ENCODE measurements around the gene PFDN6. TPM values are rescaled to one million over a fixed set of nuclear protein-coding genes. Genes with fewer than 3 reads are reported as not detected.
A peak's percentile ranks its signal among the peaks of the same experiment; 100 is the strongest.

Gene PFDN6
- total and polyA plus RNA-seq, 10 of the 15 experiments (the other 5 are each of a cell fraction or from before 2014, with no cell fraction given), result 3.1 to 168 (median 82.6) TPM

DNA sequence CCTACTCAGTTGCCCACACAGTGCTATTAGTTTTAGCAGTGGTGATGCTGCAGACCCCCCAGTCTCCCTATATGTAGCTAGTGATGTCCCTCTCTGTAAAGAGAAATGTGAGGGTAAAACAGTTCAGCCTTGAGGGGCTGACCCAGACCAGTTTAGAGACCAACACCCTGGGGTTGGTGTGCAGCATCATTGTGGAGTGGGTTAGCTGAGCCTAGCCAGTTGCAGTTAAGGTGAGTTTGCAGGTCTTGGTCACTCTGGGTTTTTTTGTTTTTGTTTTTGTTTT is 12.9 kb upstream of the PFDN6 start (continued):
- TF ChIP-seq, protein P1, sequence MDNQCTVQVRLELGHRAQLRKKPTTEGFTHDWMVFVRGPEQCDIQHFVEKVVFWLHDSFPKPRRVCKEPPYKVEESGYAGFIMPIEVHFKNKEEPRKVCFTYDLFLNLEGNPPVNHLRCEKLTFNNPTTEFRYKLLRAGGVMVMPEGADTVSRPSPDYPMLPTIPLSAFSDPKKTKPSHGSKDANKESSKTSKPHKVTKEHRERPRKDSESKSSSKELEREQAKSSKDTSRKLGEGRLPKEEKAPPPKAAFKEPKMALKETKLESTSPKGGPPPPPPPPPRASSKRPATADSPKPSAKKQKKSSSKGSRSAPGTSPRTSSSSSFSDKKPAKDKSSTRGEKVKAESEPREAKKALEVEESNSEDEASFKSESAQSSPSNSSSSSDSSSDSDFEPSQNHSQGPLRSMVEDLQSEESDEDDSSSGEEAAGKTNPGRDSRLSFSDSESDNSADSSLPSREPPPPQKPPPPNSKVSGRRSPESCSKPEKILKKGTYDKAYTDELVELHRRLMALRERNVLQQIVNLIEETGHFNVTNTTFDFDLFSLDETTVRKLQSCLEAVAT (IDR thresholded peaks at IDR 0.05), result no peak

DNA sequence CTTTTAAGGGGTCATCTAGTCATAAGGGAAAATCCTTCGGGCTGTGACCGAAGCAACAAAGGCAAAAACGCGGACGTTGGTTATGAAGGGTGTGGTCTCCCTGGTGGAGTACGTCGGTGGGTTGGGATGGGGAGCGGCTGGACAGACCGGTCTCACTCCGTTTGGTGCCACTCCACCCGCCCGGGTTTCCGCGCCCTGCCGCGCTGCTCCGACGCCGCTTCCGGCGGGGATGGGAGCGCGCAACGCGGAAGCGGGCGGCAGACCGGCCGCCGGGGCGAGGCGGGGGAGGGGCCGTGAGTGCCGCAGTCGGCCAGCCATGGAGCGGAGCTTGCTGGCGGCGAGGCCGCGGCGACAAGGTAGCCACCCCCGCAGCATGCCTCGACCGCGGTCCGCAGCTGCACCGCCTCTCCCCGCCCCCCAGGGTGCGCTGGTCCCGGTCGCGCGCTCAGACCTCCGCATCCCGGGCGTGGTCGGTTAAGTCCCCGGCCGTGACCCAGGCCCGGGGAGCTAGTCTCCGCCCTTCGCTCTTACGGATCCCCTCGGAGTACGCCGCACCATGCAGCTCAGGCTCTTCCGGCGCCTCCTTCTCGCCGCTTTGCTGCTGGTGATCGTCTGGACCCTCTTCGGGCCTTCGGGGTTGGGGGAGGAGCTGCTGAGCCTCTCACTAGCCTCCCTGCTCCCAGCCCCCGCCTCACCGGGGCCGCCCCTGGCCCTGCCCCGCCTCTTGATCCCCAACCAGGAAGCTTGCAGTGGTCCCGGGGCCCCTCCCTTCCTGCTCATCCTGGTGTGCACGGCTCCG is 12.3 kb upstream of the PFDN6 start, which contains the start of gene B3GALT4:
TSS of gene B3GALT4 (plus strand) at position 260 of the 799 bp plus-strand sequence. CDS start at position 557, 297 bp downstream.
- Histone ChIP-seq H3K27me3 (replicated peaks in 1 of 2; ENCODE audit: control insufficient read depth in 2 of 2, insufficient read depth in 2 of 2, low read length in 1 of 2) (no peaks in the 10 kb centered on the region), H4K20me1 (ENCODE audit: control insufficient read depth, insufficient read depth) (peaks cover 6% of the 10 kb centered on the region), H3K4me3 (peak within 1 kb of the TSS; percentile 87), H3K36me3 (ENCODE audit: control insufficient read depth in 2 of 2, insufficient read depth in 2 of 2, low read length in 1 of 2) (peaks cover 22 to 25% of the 10 kb centered on the region in 2 experiments), H3K4me1 (ENCODE audit: control insufficient read depth, insufficient read depth, low read length) (peaks cover 22% of the 10 kb centered on the region), H3K9ac (ENCODE audit: control insufficient read depth, insufficient read depth, low read length) (peak within 1 kb of the TSS; percentile 88), H3K9me3 (replicated peaks; ENCODE audit: control insufficient read depth, insufficient read depth, low read length) (no peaks in the 10 kb centered on the region), H3K27ac (ENCODE audit: control insufficient read depth, insufficient read depth) (peak within 1 kb of the TSS; percentile 86), H3K4me2 (ENCODE audit: control insufficient read depth, insufficient read depth) (peak within 1 kb of the TSS; percentile 83), H2AFZ (ENCODE audit: control insufficient read depth, low read depth, low read length) (peak within 1 kb of the TSS; percentile 71), H3K79me2 (ENCODE audit: control insufficient read depth, insufficient read depth, low read length) (peaks cover 53% of the 10 kb centered on the region)
- in situ Hi-C loops (cut with MboI) (no loop called here), intact Hi-C loops (cut with micrococcal nuclease; ENCODE audit: unreplicated experiment) (loop anchor here (1.0 to 5.0 kb wide), 5 partner anchors 12 to 115 kb away; partner anchors contain the start of genes KIFC1, PFDN6, TAPBP and WDR46)
- WGBS (ENCODE audit: insufficient coverage, insufficient replicate concordance, low lambda C conversion rate, missing lambda C conversion rate), result under 1% methylated on average over 68 of the region's 80 CpGs
- RAD21 ChIA-PET (ENCODE audit: unreplicated experiment), result interaction anchor here (0.6 to 2.4 kb wide), 12 partner anchors 12 to 148 kb away, joined by 3 to 14 read pairs (median 7); partner anchors contain the start of genes PFDN6, RGL2, WDR46 and ZBTB22
- no TSS peak for BruUV-seq (replicated peaks)
- DNase-seq (ENCODE audit: low read depth, low spot score), result peak; percentile 49
- POLR2A ChIA-PET, result interaction anchor here (0.7 to 3.9 kb wide), 15 partner anchors 10 to 306 kb away, joined by 3 to 38 read pairs (median 7); partner anchors contain the start of genes PFDN6, RGL2, SYNGAP1 and TAPBP
- SMC1A ChIA-PET (ENCODE audit: uncharacterized antibody, unreplicated experiment), result interaction anchor here (0.7 to 3.6 kb wide), 13 partner anchors 8 to 154 kb away, joined by 3 to 25 read pairs (median 4); partner anchors contain the start of genes CUTA, PFDN6, RGL2 and WDR46
- CTCF ChIA-PET, result interaction anchor here (0.9 to 3.9 kb wide), 10 partner anchors 11 to 148 kb away, joined by 3 to 30 read pairs (median 6); partner anchors contain the start of genes PFDN6, RGL2, WDR46 and ZBTB22
- FAIRE-seq, result no peak
- peak; percentile 75 for ATAC-seq
- TF ChIP-seq FOS (IDR thresholded peaks at IDR 0.05; ENCODE audit: borderline replicate concordance, extremely low read depth, insufficient read length), result no peak
- TF ChIP-seq, protein P2, sequence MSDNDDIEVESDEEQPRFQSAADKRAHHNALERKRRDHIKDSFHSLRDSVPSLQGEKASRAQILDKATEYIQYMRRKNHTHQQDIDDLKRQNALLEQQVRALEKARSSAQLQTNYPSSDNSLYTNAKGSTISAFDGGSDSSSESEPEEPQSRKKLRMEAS (IDR thresholded peaks at IDR 0.05; ENCODE audit: low read depth, low read length), result peak; percentile 76
- TF ChIP-seq, protein P3, sequence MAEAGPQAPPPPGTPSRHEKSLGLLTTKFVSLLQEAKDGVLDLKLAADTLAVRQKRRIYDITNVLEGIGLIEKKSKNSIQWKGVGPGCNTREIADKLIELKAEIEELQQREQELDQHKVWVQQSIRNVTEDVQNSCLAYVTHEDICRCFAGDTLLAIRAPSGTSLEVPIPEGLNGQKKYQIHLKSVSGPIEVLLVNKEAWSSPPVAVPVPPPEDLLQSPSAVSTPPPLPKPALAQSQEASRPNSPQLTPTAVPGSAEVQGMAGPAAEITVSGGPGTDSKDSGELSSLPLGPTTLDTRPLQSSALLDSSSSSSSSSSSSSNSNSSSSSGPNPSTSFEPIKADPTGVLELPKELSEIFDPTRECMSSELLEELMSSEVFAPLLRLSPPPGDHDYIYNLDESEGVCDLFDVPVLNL (IDR thresholded peaks at IDR 0.05; ENCODE audit: low read depth, low read length), result peak; percentile 51; the same call in 1 of the 2 replicates
- peak; percentile 99 for TF ChIP-seq GATAD2B (conservative IDR thresholded peaks at IDR 0.05; ENCODE audit: low read depth)
- TF ChIP-seq EGR1 (IDR thresholded peaks at IDR 0.05; ENCODE audit: borderline replicate concordance in 1 of 2, low read depth in 2 of 2, low read length in 2 of 2), result peak in 1 of 2 experiments; percentile 83; a peak in 2 of 3 replicates
- no peak for TF ChIP-seq FOXM1 (IDR thresholded peaks at IDR 0.05; ENCODE audit: low read depth, low read length)
- TF ChIP-seq, protein P4, sequence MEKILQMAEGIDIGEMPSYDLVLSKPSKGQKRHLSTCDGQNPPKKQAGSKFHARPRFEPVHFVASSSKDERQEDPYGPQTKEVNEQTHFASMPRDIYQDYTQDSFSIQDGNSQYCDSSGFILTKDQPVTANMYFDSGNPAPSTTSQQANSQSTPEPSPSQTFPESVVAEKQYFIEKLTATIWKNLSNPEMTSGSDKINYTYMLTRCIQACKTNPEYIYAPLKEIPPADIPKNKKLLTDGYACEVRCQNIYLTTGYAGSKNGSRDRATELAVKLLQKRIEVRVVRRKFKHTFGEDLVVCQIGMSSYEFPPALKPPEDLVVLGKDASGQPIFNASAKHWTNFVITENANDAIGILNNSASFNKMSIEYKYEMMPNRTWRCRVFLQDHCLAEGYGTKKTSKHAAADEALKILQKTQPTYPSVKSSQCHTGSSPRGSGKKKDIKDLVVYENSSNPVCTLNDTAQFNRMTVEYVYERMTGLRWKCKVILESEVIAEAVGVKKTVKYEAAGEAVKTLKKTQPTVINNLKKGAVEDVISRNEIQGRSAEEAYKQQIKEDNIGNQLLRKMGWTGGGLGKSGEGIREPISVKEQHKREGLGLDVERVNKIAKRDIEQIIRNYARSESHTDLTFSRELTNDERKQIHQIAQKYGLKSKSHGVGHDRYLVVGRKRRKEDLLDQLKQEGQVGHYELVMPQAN (conservative IDR thresholded peaks at IDR 0.05), result peak; percentile 80
- no peak for TF ChIP-seq STAT3 (IDR thresholded peaks at IDR 0.05; ENCODE audit: low read depth, low read length)
- peak; percentile 48; the same call in 1 of the 2 replicates for TF ChIP-seq ZNF217 (IDR thresholded peaks at IDR 0.05)
- TF ChIP-seq RFX5 (IDR thresholded peaks at IDR 0.05; ENCODE audit: low read depth, low read length), result no peak
- TF ChIP-seq ETV6 (conservative IDR thresholded peaks at IDR 0.05 in 1 of 2, IDR thresholded peaks at IDR 0.05 in 1 of 2; ENCODE audit: borderline replicate concordance in 1 of 2, low read depth in 1 of 2), result peak in 1 of 2 experiments; percentile 62; a peak in 2 of 4 replicates
